H1 (cell line): ENCODE measurements around the gene EDEM1. TPM values are rescaled to one million over a fixed set of nuclear protein-coding genes. Genes with fewer than 3 reads are reported as not detected.

ENCODE experiments used
- CTCF ChIA-PET: fragments of 300-600 bp; sonication (Branson Sonifier 250); formaldehyde crosslinking; loops from one replicate; lab custom pipeline; 2021; ENCODE audit not compliant: partially characterized antibody; lab: Charles Lee
- POLR2A ChIA-PET: fragments of 300-600 bp; sonication (Branson Sonifier 250); formaldehyde crosslinking; loops from one replicate; lab custom pipeline; 2021; ENCODE audit warnings: inconsistent platforms; ENCODE audit not compliant: partially characterized antibody; lab: Charles Lee
- DNase-seq, 2 experiments: peaks; one replicate each; pipeline versions ENCODE4 v3.0.0 to v3.0.0-alpha.2; 2010 to 2022; ENCODE audit warnings: low spot score in 2 of 2, low read depth in 1 of 2, mixed read lengths in 1 of 2
- FAIRE-seq: peaks from 2 replicates; lab custom pipeline; 2011; peaks lifted over from hg19 to GRCh38; lab: Jason Lieb, UNC
- H2AFZ ChIP-seq: 2 replicates; pipeline ENCODE4 v1.8.1; 2012; ENCODE audit warnings: low read length, inconsistent platforms
- H2AK5ac ChIP-seq: 2 replicates; pipeline ENCODE4 v1.6.1; 2013; ENCODE audit warnings: low read depth, low read length
- H2BK120ac ChIP-seq: replicated peaks from 2 replicates; pipeline ENCODE3; 2013; ENCODE audit warnings: low read depth, low read length, inconsistent platforms
- H2BK12ac ChIP-seq: 2 replicates; pipeline ENCODE4 v1.6.1; 2013; ENCODE audit warnings: low read depth, low read length
- H2BK15ac ChIP-seq: 2 replicates; pipeline ENCODE4 v1.6.1; 2013; ENCODE audit warnings: low read length
- H2BK20ac ChIP-seq: 2 replicates; pipeline ENCODE4 v1.6.1; 2013; ENCODE audit warnings: low read length
- H2BK5ac ChIP-seq: 2 replicates; pipeline ENCODE4 v1.6.1; 2013; ENCODE audit warnings: low read depth, low read length
- H3K14ac ChIP-seq: 2 replicates; pipeline ENCODE4 v1.6.1; 2013; ENCODE audit warnings: inconsistent platforms; ENCODE audit not compliant: insufficient read length
- H3K18ac ChIP-seq: 2 replicates; pipeline ENCODE4 v1.6.1; 2013; ENCODE audit warnings: low read length; ENCODE audit errors: extremely low read depth
- H3K23ac ChIP-seq: 2 replicates; pipeline ENCODE4 v1.6.1; 2013; ENCODE audit warnings: inconsistent platforms; ENCODE audit not compliant: insufficient read length
- H3K23me2 ChIP-seq: 2 replicates; pipeline ENCODE4 v1.6.1; 2013; ENCODE audit warnings: low read depth, low read length
- H3K27ac ChIP-seq: 2 replicates; pipeline ENCODE4 v1.6.1; 2011; ENCODE audit warnings: low read depth, low read length, inconsistent platforms
- H3K27me3 ChIP-seq, 4 experiments: replicated peaks in 1 of 4; 1 replicate in 1 of 4; 2 replicates in 3 of 4; pipeline versions ENCODE4 v1.6.1 to v1.8.1; 2011 to 2013; ENCODE audit warnings: low read length in 3 of 4, mild to moderate bottlenecking in 3 of 4, inconsistent platforms in 2 of 4, mixed read lengths in 2 of 4, moderate library complexity in 1 of 4; ENCODE audit not compliant: control insufficient read depth in 3 of 4, insufficient read depth in 3 of 4; ENCODE audit errors: extremely low read depth in 1 of 4
- H3K36me3 ChIP-seq, 4 experiments: 2 replicates each; pipeline versions ENCODE4 v1.6.1 to v1.8.1; 2011 to 2013; ENCODE audit warnings: mild to moderate bottlenecking in 4 of 4, low read length in 3 of 4, moderate library complexity in 2 of 4, control low read depth in 1 of 4, inconsistent platforms in 1 of 4; ENCODE audit not compliant: insufficient read depth in 4 of 4, control insufficient read depth in 2 of 4
- H3K4ac ChIP-seq: replicated peaks from 2 replicates; pipeline ENCODE3; 2013; ENCODE audit warnings: low read length, low read depth, mixed read lengths, inconsistent platforms; ENCODE audit not compliant: insufficient read length
- H3K4me1 ChIP-seq, 4 experiments: replicated peaks in 1 of 4; 1 replicate in 1 of 4; 2 replicates in 3 of 4; pipeline versions ENCODE4 v1.6.1 to v1.8.1; 2011 to 2013; ENCODE audit warnings: low read length in 3 of 4, inconsistent platforms in 2 of 4, mixed read lengths in 1 of 4; ENCODE audit not compliant: insufficient read depth in 4 of 4, control insufficient read depth in 3 of 4
- H3K4me2 ChIP-seq, 2 experiments: 2 replicates each; pipeline versions ENCODE4 v1.6.1 to v1.8.1; 2011 to 2013; ENCODE audit warnings: low read depth in 2 of 2, low read length in 2 of 2, control low read depth in 1 of 2, inconsistent platforms in 1 of 2, mild to moderate bottlenecking in 1 of 2; ENCODE audit not compliant: insufficient read depth in 1 of 2
- H3K4me3 ChIP-seq, 4 experiments: fragments of 200-600, 300-600 bp in 1 of 4; sonication (generic), shearing (Covaris generic), sonication (Bioruptor Twin) in 1 of 4; 2 replicates each; pipeline versions ENCODE4 v1.5.1 to v1.8.1; 2011 to 2016; ENCODE audit warnings: low read length in 4 of 4, low read depth in 3 of 4, control low read depth in 2 of 4, inconsistent platforms in 2 of 4, mild to moderate bottlenecking in 2 of 4, mixed read lengths in 1 of 4, moderate library complexity in 1 of 4; ENCODE audit not compliant: insufficient read depth in 2 of 4; ENCODE audit errors: extremely low read depth in 1 of 4
- H3K56ac ChIP-seq: replicated peaks from 2 replicates; pipeline ENCODE3; 2013; ENCODE audit warnings: low read depth, mild to moderate bottlenecking, mixed read lengths, low read length, inconsistent platforms; ENCODE audit not compliant: insufficient read length
- H3K79me1 ChIP-seq: 2 replicates; pipeline ENCODE4 v1.6.1; 2013; ENCODE audit warnings: low read depth, low read length, control low read depth
- H3K79me2 ChIP-seq, 2 experiments: 2 replicates each; pipeline versions ENCODE4 v1.6.1 to v1.8.1; 2012 to 2013; ENCODE audit warnings: low read length in 2 of 2, mild to moderate bottlenecking in 2 of 2, inconsistent platforms in 1 of 2; ENCODE audit not compliant: insufficient read depth in 2 of 2, control insufficient read depth in 1 of 2
- H3K9ac ChIP-seq, 4 experiments: replicated peaks in 1 of 4; 1 replicate in 1 of 4; 2 replicates in 3 of 4; pipeline versions ENCODE4 v1.6.1 to v1.8.1; 2011 to 2013; ENCODE audit warnings: low read depth in 3 of 4, low read length in 3 of 4, control low read depth in 2 of 4, mild to moderate bottlenecking in 2 of 4, moderate library complexity in 2 of 4, inconsistent platforms in 1 of 4; ENCODE audit errors: extremely low read depth in 1 of 4
- H3K9me3 ChIP-seq, 2 experiments: 2 replicates each; pipeline versions ENCODE4 v1.6.1 to v1.8.1; 2012 to 2013; ENCODE audit warnings: mild to moderate bottlenecking in 2 of 2, moderate library complexity in 2 of 2, control low read depth in 1 of 2, inconsistent platforms in 1 of 2, low read depth in 1 of 2, low read length in 1 of 2, mixed read lengths in 1 of 2; ENCODE audit not compliant: insufficient read depth in 2 of 2
- H4K20me1 ChIP-seq, 2 experiments: replicated peaks in 1 of 2; 2 replicates each; pipeline versions ENCODE3 to v1.8.1; 2011 to 2013; ENCODE audit warnings: inconsistent platforms in 2 of 2, low read length in 2 of 2, mild to moderate bottlenecking in 1 of 2; ENCODE audit not compliant: insufficient read depth in 2 of 2, control insufficient read depth in 1 of 2
- H4K5ac ChIP-seq: 2 replicates; pipeline ENCODE4 v1.6.1; 2013; ENCODE audit warnings: low read length, low read depth, mixed read lengths, inconsistent platforms; ENCODE audit not compliant: insufficient read length
- H4K8ac ChIP-seq: 2 replicates; pipeline ENCODE4 v1.8.0; 2013; ENCODE audit warnings: mild to moderate bottlenecking, moderate library complexity, low read length, inconsistent platforms; ENCODE audit not compliant: insufficient read depth; ENCODE audit errors: extremely low read depth
- H4K91ac ChIP-seq: replicated peaks from 2 replicates; pipeline ENCODE3; 2013; ENCODE audit warnings: low read length, mixed read lengths, inconsistent platforms; ENCODE audit not compliant: insufficient read length
- CHD1 ChIP-seq: IDR thresholded peaks from 2 replicates; pipeline ENCODE4 v1.6.1; 2012; ENCODE audit warnings: low read depth, low read length, improper control_type of control experiment
- CTBP2 ChIP-seq: IDR thresholded peaks from 2 replicates; pipeline ENCODE4 v1.7.0; 2011; ENCODE audit warnings: borderline replicate concordance, mild to moderate bottlenecking, moderate library complexity, mixed read lengths, low read length; ENCODE audit not compliant: insufficient read depth, insufficient read length
- FOSL1 ChIP-seq: IDR thresholded peaks from 2 replicates; pipeline ENCODE4 v1.6.1; 2011; ENCODE audit warnings: mild to moderate bottlenecking, low read depth, low read length, moderate library complexity; ENCODE audit not compliant: insufficient read depth
- GABPA ChIP-seq: IDR thresholded peaks from 2 replicates; pipeline ENCODE4 v1.6.1; 2011; ENCODE audit warnings: mild to moderate bottlenecking, low read length, moderate library complexity, borderline replicate concordance; ENCODE audit not compliant: insufficient read depth
- KDM4A ChIP-seq: IDR thresholded peaks from one replicate; pipeline ENCODE4 v1.7.1; 2012; ENCODE audit warnings: low read depth, mild to moderate bottlenecking, moderate library complexity, low read length, inconsistent platforms; ENCODE audit not compliant: severe bottlenecking
- NANOG ChIP-seq: IDR thresholded peaks from 2 replicates; pipeline ENCODE4 v1.6.1; 2011; ENCODE audit warnings: low read length, low read depth, mild to moderate bottlenecking, inconsistent platforms; ENCODE audit not compliant: insufficient read depth, poor library complexity, severe bottlenecking
- RBBP5 ChIP-seq: IDR thresholded peaks from 2 replicates; pipeline ENCODE4 v1.7.1; 2012; ENCODE audit warnings: low read depth, mild to moderate bottlenecking, inconsistent platforms, low read length, moderate library complexity, borderline replicate concordance
- RXRA ChIP-seq: IDR thresholded peaks from 2 replicates; pipeline ENCODE4 v1.6.1; 2011; ENCODE audit warnings: low read depth, mild to moderate bottlenecking, low read length, moderate library complexity; ENCODE audit not compliant: insufficient read depth
- SP1 ChIP-seq: IDR thresholded peaks from 2 replicates; pipeline ENCODE4 v1.6.1; 2011; ENCODE audit warnings: low read depth, low read length
- TAF7 ChIP-seq: optimal IDR thresholded peaks from 2 replicates; pipeline ENCODE3; 2011; ENCODE audit warnings: low read depth, mild to moderate bottlenecking, inconsistent platforms, low read length, moderate library complexity, borderline replicate concordance
- TEAD4 ChIP-seq: IDR thresholded peaks from 2 replicates; pipeline ENCODE4 v1.6.1; 2012; ENCODE audit warnings: low read depth, low read length, inconsistent platforms, mixed read lengths
- WGBS, 2 experiments: shearing (Covaris generic) in 1 of 2; methylation state at CpG; one replicate each; pipeline versions ENCODE4 v1.1.6 to v1.1.7; 2013 to 2015; ENCODE audit warnings: low lambda C conversion rate in 2 of 2, mixed read lengths in 2 of 2, inconsistent platforms in 1 of 2, low coverage in 1 of 2, missing lambda C conversion rate in 1 of 2; ENCODE audit not compliant: insufficient replicate concordance in 2 of 2, insufficient coverage in 1 of 2, insufficient read length in 1 of 2; ENCODE audit errors: extremely low coverage in 1 of 2, missing lambda C conversion rate in 1 of 2; 5-methylcytosine and 5-hydroxymethylcytosine counted together
- polyA plus RNA-seq, 7 experiments: library from polyadenylated mRNA; depleted of rRNA in 3 of 7; stranded (reverse) in 5 of 7; unstranded in 2 of 7; fragments of >200 nt in 5 of 7; fragments of 200-250 nt in 2 of 7; gene quantifications; 1 replicate in 5 of 7; 2 replicates in 1 of 7; 4 replicates in 1 of 7; pipeline versions ENCODE4 v1.2.1 to v1.2.3, GENCODE V29; 2011 to 2013; ENCODE audit warnings: missing spikeins in 2 of 7, mixed read lengths in 2 of 7
- total RNA-seq: library from RNA; stranded (reverse); fragmentation: NEBNext Ultra II Directional; extraction: Animal tissue kit (Norgen Biotek cat#: 25700); gene quantifications from 2 replicates; pipeline ENCODE4 v1.2.1, GENCODE V29; 2021

EDEM1 gene
- total and polyA plus RNA-seq, 2 of the 8 experiments (the other 6 are each of a cell fraction or from before 2014, with no cell fraction given): 4.8 to 16.4 TPM

DNA sequence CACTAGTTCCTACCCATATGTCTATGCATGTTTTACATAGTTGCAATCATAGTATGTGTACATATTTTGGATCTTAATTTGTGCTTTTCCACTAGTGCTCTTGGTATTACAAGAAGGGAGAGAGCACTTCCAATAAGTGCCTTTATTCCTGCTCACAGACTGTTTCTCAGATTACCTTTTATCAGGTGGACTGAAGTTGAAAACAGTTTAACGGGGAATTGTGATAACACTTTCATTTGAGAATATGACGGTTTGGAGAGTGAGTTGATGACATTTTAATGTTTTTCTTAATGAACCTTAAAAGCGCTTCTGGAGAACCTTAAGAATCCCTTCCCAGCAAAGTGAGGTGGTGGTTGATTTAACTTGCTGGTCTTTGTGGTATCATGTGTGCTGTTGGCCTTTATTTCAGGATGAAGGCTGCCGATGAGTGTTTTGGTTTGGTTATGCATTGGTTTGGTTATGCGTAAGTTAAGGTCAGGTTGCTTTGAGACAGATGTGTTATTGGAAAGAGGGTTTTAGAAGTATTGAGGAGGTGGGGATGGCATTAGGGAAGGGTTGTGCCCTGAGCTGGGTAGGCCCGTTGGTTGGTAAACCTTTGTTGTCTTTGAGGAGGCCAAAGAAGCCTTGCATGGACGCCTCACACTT lies 2.8 kb downstream of the EDEM1 start:
- Histone ChIP-seq H3K27me3 (peaks cover 0 to 6% (median 0%) of the 10 kb centered on the region in 4 experiments; a peak in 1 of 7 replicates), H3K36me3 (peaks cover 0 to 6% (median 0%) of the 10 kb centered on the region in 4 experiments; a peak in 2 of 8 replicates), H2AFZ (no peak overlapping the region), H3K23ac (no peak overlapping the region), H3K79me2 (peaks cover 2 to 61% of the 10 kb centered on the region in 2 experiments; a peak in 3 of 4 replicates), H3K56ac (no peak overlapping the region), H3K9ac (no peak overlapping the region), H3K9me3 (no peaks in the 10 kb centered on the region), H3K27ac (no peak overlapping the region), H3K4me3 (peak overlapping the region in 1 of 4 experiments; percentile 15; a peak in 1 of 8 replicates), H3K79me1 (peaks cover 4% of the 10 kb centered on the region; the same call in 1 of the 2 replicates), H2AK5ac (0 out of 2 replicates have a peak overlapping the region, but pooled peaks have one; percentile 32), H2BK12ac (no peak overlapping the region), H3K18ac (no peak overlapping the region), H3K4ac (no peak overlapping the region), H2BK5ac (no peak overlapping the region), H3K4me1 (peaks cover 0 to 9% (median 5%) of the 10 kb centered on the region in 4 experiments; a peak in 4 of 7 replicates), H2BK15ac (0 out of 2 replicates have a peak overlapping the region, but pooled peaks have one; percentile 16), H2BK20ac (no peak overlapping the region), H3K4me2 (peak overlapping the region in 1 of 2 experiments; percentile 33; a peak in 2 of 4 replicates), H3K14ac (no peak overlapping the region), H4K5ac (no peak overlapping the region), H3K23me2 (peaks cover 13% of the 10 kb centered on the region), H4K91ac (no peak overlapping the region), H2BK120ac (no peak overlapping the region), H4K20me1 (peaks cover 4 to 7% of the 10 kb centered on the region in 2 experiments), H4K8ac (no peak overlapping the region)
- DNase-seq: no peak
- CTCF ChIA-PET: interaction anchor here (1.4 kb wide), 1 partner anchor 69 kb away, joined by 4 read pairs; the partner anchor contains the start of gene ARL8B
- FAIRE-seq: no peak
- 72 to 100% methylated on average over 1 to 7 of the region's 7 CpGs for WGBS, 2 experiments
- TF ChIP-seq CHD1: no peak
- TF ChIP-seq TAF7: no peak
- no peak for TF ChIP-seq RXRA
- no peak for TF ChIP-seq TEAD4
- TF ChIP-seq KDM4A: no peak
- TF ChIP-seq FOSL1: no peak
- TF ChIP-seq SP1: no peak
- no peak for TF ChIP-seq NANOG
- no peak for TF ChIP-seq RBBP5
- no peak for TF ChIP-seq GABPA
- no peak for TF ChIP-seq CTBP2
- POLR2A ChIA-PET: no interaction called here
